K562 (cell line): Measurements from ENCODE around the gene CD101.

ENCODE experiments used
- CCAR2 ChIP-seq: fragments of 200-400 bp; formaldehyde crosslinking; IDR thresholded peaks from 2 replicates; pipeline ENCODE4 v1.6.1; 2017; ENCODE audit warnings: mild to moderate bottlenecking, low read depth, low read length
- GATAD2A ChIP-seq: fragments of 450-650 bp; IDR thresholded peaks from 2 replicates; pipeline ENCODE4 v1.6.1; 2017

DNA sequence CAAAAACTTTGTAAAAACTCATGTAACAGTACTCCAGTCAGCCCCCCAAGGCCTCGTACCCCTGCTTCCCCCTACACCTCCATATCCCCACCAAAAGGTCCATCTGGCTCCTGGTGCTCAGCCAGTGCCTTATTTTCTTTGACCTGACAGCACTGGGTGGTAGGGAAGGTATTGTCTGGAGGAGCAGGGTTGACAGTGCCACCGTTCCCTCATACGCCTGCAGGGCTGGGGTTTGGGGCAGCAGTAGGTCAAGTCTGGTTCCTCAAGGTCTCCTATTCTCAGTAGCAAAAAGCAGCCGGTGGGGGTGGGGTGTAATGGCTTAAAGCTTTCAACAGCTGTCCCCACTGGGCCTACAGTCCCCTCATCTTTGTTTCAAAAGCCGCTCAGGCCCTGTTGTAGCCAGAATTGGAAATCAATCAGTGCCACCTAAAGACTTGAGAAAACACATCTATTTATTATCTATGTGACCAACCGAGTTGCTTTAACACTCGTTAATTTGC, 33.3 kb downstream of the CD101 start:
- TF ChIP-seq GATAD2A = no peak
- no peak for TF ChIP-seq CCAR2
